H9 (cell line): ENCODE data around the gene GNLY. TPM values are rescaled to one million over a fixed set of nuclear protein-coding genes. Genes with fewer than 3 reads are reported as not detected.

Experiments
- DNase-seq: peaks from one replicate; pipeline ENCODE4 v3.0.0-alpha.2; 2017
- H2AFZ ChIP-seq: one replicate; pipeline ENCODE4 v1.6.1; 2013; ENCODE audit warnings: mild to moderate bottlenecking, low read length, control low read depth, moderate library complexity
- H2AK5ac ChIP-seq: 2 replicates; pipeline ENCODE4 v1.6.1; 2013; ENCODE audit warnings: low read length, control low read depth, mixed read lengths; ENCODE audit not compliant: insufficient read length
- H2BK120ac ChIP-seq: one replicate; pipeline ENCODE4 v1.6.1; 2013; ENCODE audit warnings: low read depth, mild to moderate bottlenecking, low read length, control low read depth, inconsistent platforms; ENCODE audit not compliant: poor library complexity, severe bottlenecking
- H2BK12ac ChIP-seq: 2 replicates; pipeline ENCODE4 v1.6.1; 2013; ENCODE audit warnings: low read length, control low read depth, mixed read lengths, low read depth; ENCODE audit not compliant: insufficient read length
- H2BK15ac ChIP-seq: 2 replicates; pipeline ENCODE4 v1.6.1; 2013; ENCODE audit warnings: low read depth, low read length, control low read depth
- H2BK20ac ChIP-seq: one replicate; pipeline ENCODE4 v1.6.1; 2013; ENCODE audit warnings: low read depth, mild to moderate bottlenecking, low read length, control low read depth, inconsistent platforms; ENCODE audit not compliant: poor library complexity, severe bottlenecking
- H2BK5ac ChIP-seq: 2 replicates; pipeline ENCODE4 v1.6.1; 2013; ENCODE audit warnings: low read length, control low read depth, mixed read lengths; ENCODE audit not compliant: insufficient read length
- H3K14ac ChIP-seq: 2 replicates; pipeline ENCODE4 v1.6.1; 2013; ENCODE audit warnings: low read length, control low read depth; ENCODE audit not compliant: insufficient read depth
- H3K18ac ChIP-seq: 2 replicates; pipeline ENCODE4 v1.6.1; 2013; ENCODE audit warnings: low read depth, mild to moderate bottlenecking, mixed read lengths, low read length, control low read depth; ENCODE audit not compliant: insufficient read length
- H3K23ac ChIP-seq: 2 replicates; pipeline ENCODE4 v1.6.1; 2013; ENCODE audit warnings: low read length, control low read depth, mixed read lengths, low read depth; ENCODE audit not compliant: insufficient read length
- H3K23me2 ChIP-seq: 2 replicates; pipeline ENCODE4 v1.6.1; 2013; ENCODE audit warnings: low read depth, mild to moderate bottlenecking, mixed read lengths, low read length, control low read depth; ENCODE audit not compliant: insufficient read length, poor library complexity, severe bottlenecking
- H3K27ac ChIP-seq: 2 replicates; pipeline ENCODE4 v1.5.1; 2013; ENCODE audit warnings: low read length, control low read depth, mixed read lengths, low read depth; ENCODE audit not compliant: insufficient read length
- H3K27me3 ChIP-seq: 2 replicates; pipeline ENCODE4 v1.6.1; 2013; ENCODE audit warnings: low read length, control low read depth, inconsistent platforms; ENCODE audit not compliant: insufficient read depth
- H3K4ac ChIP-seq: 2 replicates; pipeline ENCODE4 v1.6.1; 2013; ENCODE audit warnings: low read depth, mild to moderate bottlenecking, control low read depth, inconsistent platforms, low read length, moderate library complexity
- H3K4me1 ChIP-seq: 2 replicates; pipeline ENCODE4 v1.6.1; 2013; ENCODE audit warnings: low read length, control low read depth, inconsistent platforms; ENCODE audit not compliant: insufficient read depth
- H3K4me2 ChIP-seq: 2 replicates; pipeline ENCODE4 v1.6.1; 2013; ENCODE audit warnings: low read length, control low read depth, mixed read lengths; ENCODE audit not compliant: insufficient read length, insufficient read depth
- H3K56ac ChIP-seq: 2 replicates; pipeline ENCODE4 v1.6.1; 2013; ENCODE audit warnings: low read depth, mild to moderate bottlenecking, mixed read lengths, low read length, control low read depth; ENCODE audit not compliant: insufficient read length
- H3K79me1 ChIP-seq: 2 replicates; pipeline ENCODE4 v1.6.1; 2013; ENCODE audit warnings: low read depth, mild to moderate bottlenecking, moderate library complexity, low read length, control low read depth, inconsistent platforms; ENCODE audit not compliant: insufficient read depth, poor library complexity, severe bottlenecking
- H3K79me2 ChIP-seq: 2 replicates; pipeline ENCODE4 v1.6.1; 2013; ENCODE audit warnings: low read length, control low read depth, inconsistent platforms; ENCODE audit not compliant: insufficient read depth
- H3K9ac ChIP-seq: 2 replicates; pipeline ENCODE4 v1.6.1; 2013; ENCODE audit warnings: low read length, control low read depth, mixed read lengths; ENCODE audit not compliant: insufficient read length; ENCODE audit errors: extremely low read depth
- H3K9me3 ChIP-seq: one replicate; pipeline ENCODE4 v1.6.1; 2013; ENCODE audit warnings: low read depth, low read length, inconsistent platforms; ENCODE audit not compliant: control insufficient read depth
- H3T11ph ChIP-seq: one replicate; pipeline ENCODE4 v1.6.1; 2013; ENCODE audit warnings: mild to moderate bottlenecking, low read length, control low read depth, inconsistent platforms
- H4K20me1 ChIP-seq: one replicate; pipeline ENCODE4 v1.6.1; 2013; ENCODE audit not compliant: control insufficient read depth, insufficient read length, insufficient read depth
- H4K5ac ChIP-seq: 2 replicates; pipeline ENCODE4 v1.6.1; 2013; ENCODE audit warnings: low read depth, mild to moderate bottlenecking, mixed read lengths, low read length, control low read depth; ENCODE audit not compliant: insufficient read length
- H4K8ac ChIP-seq: replicated peaks from 2 replicates; pipeline ENCODE4 v1.6.1; 2013; ENCODE audit warnings: low read length, control low read depth, mixed read lengths, low read depth; ENCODE audit not compliant: insufficient read length
- H4K91ac ChIP-seq: 2 replicates; pipeline ENCODE4 v1.6.1; 2013; ENCODE audit warnings: low read depth, mild to moderate bottlenecking, moderate library complexity, mixed read lengths, low read length, control low read depth; ENCODE audit not compliant: insufficient read length
- H3K27ac Mint-ChIP-seq, 3 experiments: 2 replicates in 2 of 3; 3 replicates in 1 of 3; pipeline ENCODE4 v1.8.0; 2020 to 2021; ENCODE audit warnings: mixed read lengths in 3 of 3, mild to moderate bottlenecking in 1 of 3, moderate library complexity in 1 of 3
- H3K27me3 Mint-ChIP-seq: 2 replicates; pipeline ENCODE4 v1.8.0; 2021; ENCODE audit warnings: low read depth, mild to moderate bottlenecking, moderate library complexity, mixed read lengths
- H3K36me3 Mint-ChIP-seq, 3 experiments: 2 replicates in 2 of 3; 3 replicates in 1 of 3; pipeline ENCODE4 v1.8.0; 2020 to 2021; ENCODE audit warnings: low read depth in 3 of 3, mixed read lengths in 3 of 3; ENCODE audit not compliant: insufficient read depth in 1 of 3
- H3K4me1 Mint-ChIP-seq, 2 experiments: 2 replicates each; pipeline ENCODE4 v1.8.0; 2020; ENCODE audit warnings: mixed read lengths in 2 of 2
- H3K4me3 Mint-ChIP-seq, 2 experiments: 2 replicates in 1 of 2; 3 replicates in 1 of 2; pipeline ENCODE4 v1.8.0; 2020 to 2021; ENCODE audit warnings: mild to moderate bottlenecking in 2 of 2, mixed read lengths in 2 of 2, moderate library complexity in 1 of 2
- H3K9me3 Mint-ChIP-seq, 2 experiments: 2 replicates in 1 of 2; 3 replicates in 1 of 2; pipeline ENCODE4 v1.8.0; 2020; ENCODE audit warnings: mild to moderate bottlenecking in 2 of 2, mixed read lengths in 2 of 2, moderate library complexity in 1 of 2
- CTCF ChIP-seq: fragments of 200-600 bp; sonication (generic); conservative IDR thresholded peaks from 3 replicates; pipeline ENCODE4 v1.8.0; 2021; ENCODE audit warnings: antibody characterized with exemption, mild to moderate bottlenecking
- WGBS: extraction: QIAGEN DNeasy Blood & Tissue Kit; methylation state at CpG from one replicate; pipeline ENCODE4 v1.1.7; 2013; ENCODE audit warnings: missing lambda C conversion rate, low lambda C conversion rate, mixed read lengths; ENCODE audit not compliant: insufficient read length; ENCODE audit errors: extremely low coverage; 5-methylcytosine and 5-hydroxymethylcytosine counted together
- total RNA-seq: library from RNA; stranded (reverse); gene quantifications from 2 replicates; pipeline ENCODE4 v1.2.1, GENCODE V29; 2021

GNLY gene
- total RNA-seq, 1 experiment from 2014 or later: not detected

- no peak overlapping the region for H3K18ac ChIP-seq
- H2BK15ac ChIP-seq: no peak overlapping the region
- no peak overlapping the region for H3K27ac ChIP-seq
- no peak overlapping the region for H4K8ac ChIP-seq
- Mint-ChIP-seq H3K36me3 (no peaks in the 10 kb centered on the region), H3K4me1 (peaks cover 3 to 4% of the 10 kb centered on the region in 2 experiments), H3K4me3 (no peak overlapping the region), H3K9me3 (no peaks in the 10 kb centered on the region), H3K27me3 (peaks cover 37% of the 10 kb centered on the region), H3K27ac (no peak overlapping the region)
- H3K4me2 ChIP-seq: no peak overlapping the region
- H3K9me3 ChIP-seq: no peaks in the 10 kb centered on the region
- no peak overlapping the region for H3K9ac ChIP-seq
- no peak overlapping the region for H3K56ac ChIP-seq
- H2AK5ac ChIP-seq: no peak overlapping the region
- H3K4ac ChIP-seq: no peak overlapping the region
- no peak overlapping the region for H3T11ph ChIP-seq
- no peak overlapping the region for H2AFZ ChIP-seq
- no CpG with 5 or more reads among the region's 5 CpGs for WGBS
- no peak for TF ChIP-seq CTCF
- H4K91ac ChIP-seq: no peak overlapping the region
- H3K27me3 ChIP-seq: no peaks in the 10 kb centered on the region
- no peaks in the 10 kb centered on the region for H3K23me2 ChIP-seq
- no peaks in the 10 kb centered on the region for H3K79me2 ChIP-seq
- no peak overlapping the region for H2BK20ac ChIP-seq
- H2BK5ac ChIP-seq: no peak overlapping the region
- no peak for DNase-seq
- no peak overlapping the region for H2BK12ac ChIP-seq
- H4K5ac ChIP-seq: no peak overlapping the region
- H3K4me1 ChIP-seq: no peaks in the 10 kb centered on the region
- no peaks in the 10 kb centered on the region for H3K79me1 ChIP-seq
- H3K23ac ChIP-seq: no peak overlapping the region
- no peak overlapping the region for H3K14ac ChIP-seq
- no peak overlapping the region for H2BK120ac ChIP-seq
- H4K20me1 ChIP-seq: peaks cover 2% of the 10 kb centered on the region
These were observed 11.8 kb upstream of the GNLY start for GRCh38 chr2:85682378-85682777.
